ENCODE data around the gene NOS1AP. TPM values are rescaled to one million over a fixed set of nuclear protein-coding genes. Genes with fewer than 3 reads are reported as not detected.

The NOS1AP gene
- polyA plus RNA-seq, 1 of the 3 experiments (the other 2 are of a cell fraction) = 0.03 TPM

- no peak for DNase-seq
- Histone ChIP-seq H3K79me2 (ENCODE audit: insufficient read depth) (no peaks in the 10 kb centered on the region), H3K9ac (no peak overlapping the region), H3F3A (replicated peaks; ENCODE audit: insufficient read depth) (no peaks in the 10 kb centered on the region), H4K20me1 (ENCODE audit: insufficient read depth) (no peaks in the 10 kb centered on the region), H3K9me2 (no peaks in the 10 kb centered on the region), H3K4me1 (ENCODE audit: control insufficient read depth in 1 of 2, insufficient read depth in 2 of 2, low read depth in 1 of 2, low read length in 1 of 2) (no peaks in the 10 kb centered on the region; a peak in 1 of 4 replicates), H3K36me3 (replicated peaks in 1 of 2; ENCODE audit: control insufficient read depth in 1 of 2, insufficient read depth in 2 of 2, low read length in 1 of 2) (no peaks in the 10 kb centered on the region), H3K9me3 (no peaks in the 10 kb centered on the region), H3K27ac (ENCODE audit: low read depth in 2 of 2, low read length in 1 of 2) (no peak overlapping the region), H2AFZ (ENCODE audit: low read depth) (no peak overlapping the region), H3K27me3 (ENCODE audit: insufficient read depth) (no peaks in the 10 kb centered on the region; the same call in 1 of the 2 replicates), H3K4me3 (ENCODE audit: low read depth in 2 of 2, low read length in 1 of 2) (no peak overlapping the region), H3K4me2 (no peak overlapping the region)
- ChIA-PET POLR2A (no interaction called here), CTCF (no interaction called here)
- TF ChIP-seq NFIC (IDR thresholded peaks at IDR 0.05; ENCODE audit: borderline replicate concordance) (no peak), CHD2 (IDR thresholded peaks at IDR 0.05; ENCODE audit: low read length, partially characterized antibody) (no peak), PBX3 (IDR thresholded peaks at IDR 0.05) (no peak), USF2 (IDR thresholded peaks at IDR 0.05; ENCODE audit: borderline replicate concordance, low read depth, low read length) (no peak), TCF12 (IDR thresholded peaks at IDR 0.05) (no peak), FOXJ3 (CRISPR knock-in tag; IDR thresholded peaks at IDR 0.05) (no peak), SMC3 (IDR thresholded peaks at IDR 0.05; ENCODE audit: low read depth, low read length) (no peak), TAF1 (IDR thresholded peaks at IDR 0.05; ENCODE audit: borderline replicate concordance, low read depth, low read length) (no peak), FOSL2 (IDR thresholded peaks at IDR 0.05; ENCODE audit: borderline replicate concordance, low read depth) (no peak), GABPA (IDR thresholded peaks at IDR 0.05; ENCODE audit: low read depth) (no peak), TEAD4 (IDR thresholded peaks at IDR 0.05; ENCODE audit: borderline replicate concordance, insufficient read depth) (no peak)
Observed at GRCh38 chr1:162192306-162192678, 122.8 kb downstream of the NOS1AP start.

GRCh38 chr1:162192763-162193162 is 123.3 kb downstream of the NOS1AP start:
- no peaks in the 10 kb centered on the region for H3F3A ChIP-seq (replicated peaks; ENCODE audit: insufficient read depth)
- H3K4me3 ChIP-seq (ENCODE audit: low read depth in 2 of 2, low read length in 1 of 2) = no peak overlapping the region
- POLR2A ChIA-PET = no interaction called here
- no peaks in the 10 kb centered on the region for H3K9me3 ChIP-seq
- no peaks in the 10 kb centered on the region for H4K20me1 ChIP-seq (ENCODE audit: insufficient read depth)
- no peaks in the 10 kb centered on the region for H3K9me2 ChIP-seq
- CTCF ChIA-PET = no interaction called here
- no peak for DNase-seq
- 93% methylated on average over 1 of the region's 1 CpG for WGBS (ENCODE audit: low lambda C conversion rate)
- no peaks in the 10 kb centered on the region for H3K4me1 ChIP-seq (ENCODE audit: control insufficient read depth in 1 of 2, insufficient read depth in 2 of 2, low read depth in 1 of 2, low read length in 1 of 2)
- H3K36me3 ChIP-seq (replicated peaks in 1 of 2; ENCODE audit: control insufficient read depth in 1 of 2, insufficient read depth in 2 of 2, low read length in 1 of 2) = no peaks in the 10 kb centered on the region
- H3K27me3 ChIP-seq (ENCODE audit: insufficient read depth) = no peaks in the 10 kb centered on the region; the same call in 1 of the 2 replicates
- H3K4me2 ChIP-seq = no peak overlapping the region
- H2AFZ ChIP-seq (ENCODE audit: low read depth) = no peak overlapping the region
- H3K79me2 ChIP-seq (ENCODE audit: insufficient read depth) = no peaks in the 10 kb centered on the region
- no peak overlapping the region for H3K27ac ChIP-seq (ENCODE audit: low read depth in 2 of 2, low read length in 1 of 2)
- no peak for TF ChIP-seq MAX (IDR thresholded peaks at IDR 0.05; ENCODE audit: low read depth)
- TF ChIP-seq SMC3 (IDR thresholded peaks at IDR 0.05; ENCODE audit: low read depth, low read length) = no peak
- no peak for TF ChIP-seq POLR2AphosphoS5 (IDR thresholded peaks at IDR 0.05; ENCODE audit: low read depth, low read length)
- no peak for TF ChIP-seq YY1 (IDR thresholded peaks at IDR 0.05; ENCODE audit: low read depth)
- no peak for TF ChIP-seq ZBTB33 (IDR thresholded peaks at IDR 0.05; ENCODE audit: borderline replicate concordance, low read depth)
- no peak for TF ChIP-seq TAF1 (IDR thresholded peaks at IDR 0.05; ENCODE audit: borderline replicate concordance, low read depth, low read length)
- TF ChIP-seq IRF3 (IDR thresholded peaks at IDR 0.05; ENCODE audit: low read depth, low read length) = no peak
- TF ChIP-seq FOXJ3 (CRISPR knock-in tag; IDR thresholded peaks at IDR 0.05) = no peak
- H3K9ac ChIP-seq = no peak overlapping the region

Data from SK-N-SH (cell line).